Caki2 (cell line): ENCODE results near the gene CNBD2. TPM values are rescaled to one million over a fixed set of nuclear protein-coding genes. Genes with fewer than 3 reads are reported as not detected.
A peak's percentile ranks its signal among the peaks of the same experiment; 100 is the strongest.
"Not testable (repeated sequence)": the region's sequence is repeated elsewhere in the genome, so short reads cannot be mapped to it uniquely, and the experiment has no call there.

ENCODE experiments used
- DNase-seq: peaks from one replicate; pipeline ENCODE4 v3.0.0-alpha.2; 2015; ENCODE audit warnings: low read depth
- in situ Hi-C: cut with HindIII; loops from 2 replicates; pipeline ENCODE4 v1.10.0; 2016; ENCODE audit warnings: low sequenced_read_pairs, low pct_unique_long_range_greater_than_20kb, mixed read lengths
- total RNA-seq: library from RNA; depleted of rRNA; stranded (reverse); fragments of >200 nt; shearing (Covaris generic); gene quantifications from 2 replicates; pipeline ENCODE4 v1.2.3, GENCODE V29; 2014; ENCODE audit warnings: low replicate concordance

The CNBD2 gene
- total RNA-seq, 1 experiment from 2014 or later, result 6.8 TPM

GRCh38 chr20:36046073-36046798 lies 77.8 kb downstream of the CNBD2 start:
- in situ Hi-C loops, DNase-seq: not testable (repeated sequence)

DNA sequence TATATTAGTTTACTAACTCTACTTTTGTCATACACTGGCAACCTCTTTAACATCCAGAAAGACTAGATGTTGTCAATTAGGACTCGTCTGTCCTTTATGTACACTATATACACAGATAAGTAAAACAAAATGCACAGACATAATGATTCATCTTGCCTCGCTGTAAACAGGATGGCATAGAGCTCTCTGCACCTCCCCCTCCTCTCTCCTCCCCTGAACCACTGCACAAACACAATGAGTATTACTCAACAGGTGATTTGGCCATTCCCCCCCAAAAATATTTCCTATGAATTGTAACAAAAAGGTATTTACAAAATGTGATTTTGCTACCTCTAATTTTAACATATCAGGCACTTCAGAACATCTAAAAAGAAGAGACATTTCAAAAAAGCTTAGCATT lies 81.0 kb downstream of the CNBD2 start:
- DNase-seq, in situ Hi-C loops: not testable (repeated sequence)

DNA sequence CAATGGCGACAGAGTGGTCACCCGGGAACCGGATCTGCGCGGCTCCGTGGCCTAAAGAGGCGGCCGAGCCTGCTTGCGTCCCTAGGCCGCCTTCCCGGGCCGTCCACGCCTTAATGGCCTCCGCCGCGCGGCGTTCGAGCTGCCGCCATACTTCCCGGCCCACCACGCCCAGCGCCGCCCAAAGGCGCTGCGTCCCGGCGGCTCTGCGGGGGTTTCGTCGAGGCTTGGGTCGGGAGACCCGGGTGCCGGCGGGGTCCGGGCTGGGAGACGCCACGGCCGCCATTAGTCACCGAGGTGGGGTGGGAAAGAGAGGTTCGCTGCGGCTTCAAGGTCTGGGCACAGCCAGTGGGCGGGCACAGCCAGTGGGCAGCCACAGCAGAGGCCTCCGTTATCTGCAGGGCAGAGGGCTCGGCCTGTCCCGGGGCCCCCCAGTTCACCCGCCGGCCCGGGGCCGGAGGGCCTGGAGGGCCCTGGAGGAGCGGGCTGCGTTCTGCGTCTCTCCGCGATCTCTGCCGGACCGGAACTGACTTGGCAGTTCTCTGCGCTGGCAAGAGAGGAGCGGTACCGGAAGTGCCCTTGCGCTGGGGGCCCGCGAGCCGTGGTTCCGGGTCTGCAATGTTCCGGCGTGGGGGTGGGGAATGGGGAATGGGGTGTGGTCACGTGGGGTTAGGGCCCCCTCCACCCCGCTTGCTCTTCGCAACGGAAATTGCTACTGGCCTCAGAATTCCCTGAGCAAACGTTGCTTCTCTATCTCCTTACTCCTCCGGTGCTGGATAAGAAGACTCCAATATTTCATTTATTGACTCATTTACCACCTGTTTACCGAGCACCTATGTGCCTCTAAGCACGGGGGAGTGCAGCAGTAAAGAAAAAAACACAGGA lies 82.3 kb downstream of the CNBD2 start:
- in situ Hi-C loops, result no loop called here
- DNase-seq, result peak; percentile 82

GRCh38 chr20:36051318-36052116 lies 83.1 kb downstream of the CNBD2 start:
- DNase-seq, result no peak
- in situ Hi-C loops, result no loop called here

DNA sequence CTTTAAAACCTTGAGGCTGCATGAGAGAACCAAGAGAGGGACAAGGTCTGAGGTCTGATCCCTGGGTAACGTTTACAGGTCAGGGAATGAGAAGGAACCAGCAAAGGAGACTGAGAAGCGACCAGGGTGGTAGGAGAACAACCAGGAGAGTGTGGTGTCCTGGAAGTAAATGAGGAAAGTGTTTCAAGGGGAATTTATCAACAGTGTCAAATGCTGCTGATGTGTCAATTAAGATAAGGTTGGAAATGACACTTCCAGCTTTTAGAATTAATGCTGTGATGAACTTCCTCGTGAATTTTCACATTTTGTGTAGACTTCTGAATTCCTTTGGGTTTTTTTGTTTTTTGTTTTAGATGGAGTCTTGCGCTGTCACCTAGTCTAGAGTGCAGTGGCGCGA lies 83.7 kb downstream of the CNBD2 start:
- DNase-seq, result no peak
- in situ Hi-C loops, result no loop called here

DNA sequence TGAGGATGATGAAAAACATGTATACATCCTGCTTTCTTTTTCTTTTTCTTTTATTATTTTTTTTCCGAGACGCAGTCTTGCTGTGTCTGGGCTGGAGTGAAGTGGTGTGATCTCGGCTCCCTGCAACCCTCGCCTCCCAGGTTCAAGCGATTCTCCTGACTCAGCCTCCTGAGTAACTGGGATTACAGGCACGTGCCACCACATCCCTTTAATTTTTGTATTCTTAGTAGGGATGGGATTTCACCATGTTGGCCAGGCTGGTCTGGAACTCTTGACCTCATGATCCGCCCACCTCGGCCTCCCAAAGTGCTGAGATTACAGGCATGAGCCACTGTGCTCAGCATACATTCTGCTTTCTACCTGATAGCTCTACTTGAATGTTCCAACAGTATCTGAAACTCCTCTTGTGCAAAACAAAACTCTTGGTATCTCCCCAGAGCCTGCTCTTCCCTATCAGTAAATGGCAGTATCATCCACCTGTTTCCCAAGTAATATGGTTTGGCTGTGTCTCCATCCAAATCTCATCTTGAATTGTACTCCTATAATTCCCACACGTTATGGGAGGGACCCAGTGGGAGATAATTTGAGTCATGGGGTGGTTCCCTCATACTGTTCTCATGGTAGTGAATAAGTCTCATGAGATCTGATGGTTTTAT lies 85.6 kb downstream of the CNBD2 start:
- DNase-seq, in situ Hi-C loops: not testable (repeated sequence)

GRCh38 chr20:36055145-36055544 lies 86.8 kb downstream of the CNBD2 start:
- in situ Hi-C loops, result no loop called here
- DNase-seq, result no peak

- no peak for DNase-seq
- in situ Hi-C loops, result no loop called here
These were observed 92.3 kb downstream of the CNBD2 start for GRCh38 chr20:36060676-36061075.

GRCh38 chr20:36061754-36062153 lies 93.4 kb downstream of the CNBD2 start:
- no peak for DNase-seq
- in situ Hi-C loops, result no loop called here

GRCh38 chr20:36062799-36063198 lies 94.4 kb downstream of the CNBD2 start:
- in situ Hi-C loops, result no loop called here
- DNase-seq, result peak; percentile 27

DNA sequence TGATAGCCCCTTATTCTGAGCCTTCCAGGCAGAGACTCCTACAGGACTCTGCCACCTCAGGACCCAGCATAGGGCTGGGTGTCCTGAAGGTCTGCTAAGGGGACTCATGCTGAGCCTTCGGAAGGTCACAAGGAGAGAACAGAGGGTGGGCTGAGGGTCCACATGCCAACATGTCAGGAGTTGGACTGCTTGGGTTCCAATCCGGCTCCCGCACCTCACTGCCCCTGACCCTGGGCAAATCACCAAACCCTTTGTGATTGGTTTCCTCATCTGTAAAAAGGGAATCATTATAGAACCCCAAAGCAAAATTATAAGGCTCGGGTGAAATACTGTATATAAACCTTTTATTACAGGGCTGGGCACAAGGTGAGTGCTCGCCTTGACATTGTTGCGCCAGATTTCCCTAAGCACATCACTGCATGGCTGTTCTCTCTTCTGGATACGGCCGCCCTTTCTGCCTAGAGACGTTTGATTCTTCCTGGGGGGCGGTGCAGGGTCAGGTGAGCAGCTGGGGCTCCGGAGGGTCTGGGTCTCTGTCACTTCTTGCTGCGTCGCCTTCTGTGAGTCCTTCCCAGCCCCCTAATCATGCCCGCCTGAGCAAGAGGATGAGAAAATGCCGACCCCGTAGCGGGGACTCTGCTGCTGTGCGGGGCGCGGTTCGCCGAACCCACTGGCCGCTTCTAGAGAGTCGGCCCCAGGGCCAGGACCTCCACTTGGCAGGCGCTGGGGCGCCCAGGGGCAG lies 95.7 kb downstream of the CNBD2 start:
- DNase-seq, result no peak
- in situ Hi-C loops, result no loop called here

- DNase-seq, result peak; percentile 97
- in situ Hi-C loops, result no loop called here
These were observed 96.5 kb downstream of the CNBD2 start for GRCh38 chr20:36064658-36065426.

- in situ Hi-C loops, result no loop called here
- DNase-seq, result no peak
These were observed 97.1 kb downstream of the CNBD2 start for GRCh38 chr20:36065427-36065998.

DNA sequence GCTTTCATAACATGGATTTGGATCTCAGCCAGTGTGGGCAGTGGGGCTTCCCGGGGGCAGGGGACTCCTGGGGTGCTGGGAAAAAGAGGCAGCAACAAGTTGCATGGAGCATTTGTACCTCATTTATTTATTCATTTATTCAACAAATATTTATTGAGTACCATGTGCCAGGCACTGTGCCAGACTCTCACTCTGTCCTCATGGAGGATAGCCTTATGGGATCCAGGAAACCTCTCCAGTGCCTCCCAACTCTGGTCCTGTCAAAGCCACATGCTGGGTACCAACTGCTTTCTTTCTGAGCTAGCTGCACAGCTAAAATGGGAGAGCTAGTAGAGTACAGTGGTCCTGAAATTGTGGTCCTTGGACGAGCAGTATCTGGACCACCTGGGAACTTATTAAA lies 98.4 kb downstream of the CNBD2 start:
- in situ Hi-C loops, result no loop called here
- no peak for DNase-seq

GRCh38 chr20:36068526-36068925 lies 100.1 kb downstream of the CNBD2 start:
- DNase-seq, in situ Hi-C loops: not testable (repeated sequence)

- in situ Hi-C loops, result no loop called here
- no peak for DNase-seq
These were observed 102.1 kb downstream of the CNBD2 start for GRCh38 chr20:36070451-36070850.

DNA sequence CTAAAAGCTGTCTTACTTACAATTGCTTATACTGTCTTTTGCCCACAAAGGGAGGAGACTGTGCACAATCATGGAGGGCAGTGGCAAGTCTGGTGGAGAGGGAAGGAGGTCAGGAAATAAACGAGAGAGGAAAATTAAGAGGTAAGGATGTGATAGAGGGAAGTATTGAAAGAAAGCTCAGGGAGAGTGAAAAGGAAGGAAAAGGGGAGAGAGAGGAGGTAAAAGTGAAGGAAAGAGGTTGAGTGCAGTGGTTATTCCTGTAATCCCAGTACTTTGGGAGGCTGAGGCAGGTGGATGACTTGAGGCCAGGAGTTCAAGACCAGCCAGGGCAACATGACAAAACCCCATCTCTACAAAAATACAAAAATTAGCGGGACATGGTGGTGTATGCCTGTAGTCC lies 103.5 kb downstream of the CNBD2 start:
- no peak for DNase-seq
- in situ Hi-C loops, result no loop called here
